ENCODE data around the gene SIM1. TPM values are rescaled to one million over a fixed set of nuclear protein-coding genes. Genes with fewer than 3 reads are reported as not detected.
A peak's percentile ranks its signal among the peaks of the same experiment; 100 is the strongest.

The SIM1 gene
- total and polyA plus RNA-seq, 2 of the 8 experiments (the other 6 are each of a cell fraction or from before 2014, with no cell fraction given) = 0.02 to 0.39 TPM

GRCh38 chr6:100463630-100464161 lies 1.0 kb downstream of the SIM1 start:
- no peak for DNase-seq (ENCODE audit: low read depth in 1 of 2, low spot score in 2 of 2)
- TF ChIP-seq SUZ12 (IDR thresholded peaks at IDR 0.05; ENCODE audit: low read length) (peak; percentile 69; the same call in 1 of the 2 replicates), CBX8 (IDR thresholded peaks at IDR 0.05; ENCODE audit: borderline replicate concordance, low read depth, low read length) (peak; percentile 26; the same call in 1 of the 2 replicates), CBX5 (IDR thresholded peaks at IDR 0.05; ENCODE audit: low read depth, low read length) (no peak), GABPA (IDR thresholded peaks at IDR 0.05; ENCODE audit: borderline replicate concordance, insufficient read depth, low read length) (no peak), RNF2 (IDR thresholded peaks at IDR 0.05; ENCODE audit: borderline replicate concordance, low read depth, low read length, missing control alignments, poor library complexity, severe bottlenecking) (peak; percentile 15), GTF2F1 (IDR thresholded peaks at IDR 0.05; ENCODE audit: borderline replicate concordance, low read depth, low read length) (no peak), RBBP5 (IDR thresholded peaks at IDR 0.05; ENCODE audit: borderline replicate concordance, low read depth, low read length) (no peak), EP300 (IDR thresholded peaks at IDR 0.05; ENCODE audit: borderline replicate concordance in 1 of 2, low read depth in 2 of 2, low read length in 2 of 2) (no peak), ATF3 (IDR thresholded peaks at IDR 0.05; ENCODE audit: insufficient read depth, low read depth, low read length) (no peak)

More at GRCh38 chr6:100463630-100464161, 1.0 kb downstream of the SIM1 start:
- no peak overlapping the region for H2BK20ac ChIP-seq (ENCODE audit: low read length)
- no peak overlapping the region for H2BK15ac ChIP-seq (ENCODE audit: low read length)
- peaks cover 3% of the 10 kb centered on the region; the same call in 1 of the 2 replicates for H3K23me2 ChIP-seq (ENCODE audit: low read depth, low read length)
- H4K20me1 ChIP-seq (replicated peaks in 1 of 2; ENCODE audit: control insufficient read depth in 1 of 2, insufficient read depth in 2 of 2, low read length in 2 of 2) = peaks cover 7 to 8% of the 10 kb centered on the region in 2 experiments
- no peaks in the 10 kb centered on the region for H3K79me1 ChIP-seq (ENCODE audit: low read depth, low read length)
- H3K23ac ChIP-seq (ENCODE audit: insufficient read length) = no peak overlapping the region
- H3K4me2 ChIP-seq (ENCODE audit: insufficient read depth in 1 of 2, low read depth in 2 of 2, low read length in 2 of 2) = peak overlapping the region; percentile 70 to 91
- H3K9ac ChIP-seq (replicated peaks in 1 of 4; ENCODE audit: extremely low read depth in 1 of 4, low read depth in 3 of 4, low read length in 3 of 4) = no peak overlapping the region
- H3K9me3 ChIP-seq (ENCODE audit: insufficient read depth in 2 of 2, low read depth in 1 of 2, low read length in 1 of 2) = no peaks in the 10 kb centered on the region
- no peak overlapping the region for H2BK5ac ChIP-seq (ENCODE audit: low read depth, low read length)
- ChIA-PET CTCF (ENCODE audit: partially characterized antibody) (interaction anchor here (0.9 to 11.8 kb wide), 5 partner anchors 13 to 650 kb away, joined by 3 to 215 read pairs (median 3); no protein-coding TSS in a partner anchor), POLR2A (ENCODE audit: partially characterized antibody) (interaction anchor here (1.2 to 2.2 kb wide), 2 partner anchors 9 to 16 kb away, joined by 5 to 16 read pairs; no protein-coding TSS in a partner anchor)
- no peak for FAIRE-seq
- peaks cover 8 to 32% (median 14%) of the 10 kb centered on the region in 4 experiments for H3K4me1 ChIP-seq (replicated peaks in 1 of 4; ENCODE audit: control insufficient read depth in 3 of 4, insufficient read depth in 4 of 4, low read length in 3 of 4)
- no peak overlapping the region for H4K8ac ChIP-seq (ENCODE audit: extremely low read depth, insufficient read depth, low read length)
- H4K5ac ChIP-seq (ENCODE audit: insufficient read length, low read depth, low read length) = no peak overlapping the region
- WGBS, 2 experiments (ENCODE audit: extremely low coverage in 1 of 2, insufficient coverage in 1 of 2, insufficient read length in 1 of 2, insufficient replicate concordance in 2 of 2, low coverage in 1 of 2, low lambda C conversion rate in 2 of 2, missing lambda C conversion rate in 1 of 2) = 4% methylated on average over 24 of the region's 24 CpGs; no CpG with 5 or more reads in 1 of the 2 experiments
- peaks cover 0 to 3% (median 0%) of the 10 kb centered on the region in 4 experiments; a peak in 1 of 8 replicates for H3K36me3 ChIP-seq (ENCODE audit: control insufficient read depth in 2 of 4, insufficient read depth in 4 of 4, low read length in 3 of 4)
- no peak overlapping the region for H2AFZ ChIP-seq (ENCODE audit: low read length)
- no peaks in the 10 kb centered on the region for H3K79me2 ChIP-seq (ENCODE audit: control insufficient read depth in 1 of 2, insufficient read depth in 2 of 2, low read length in 2 of 2)
- H3K4me3 ChIP-seq (ENCODE audit: extremely low read depth in 1 of 4, insufficient read depth in 2 of 4, low read depth in 3 of 4, low read length in 4 of 4) = peak overlapping the region in 3 of 4 experiments; percentile 3 to 56 (median 14); a peak in 4 of 8 replicates
- no peak overlapping the region for H4K91ac ChIP-seq (replicated peaks; ENCODE audit: insufficient read length, low read length)
- no peak overlapping the region for H2BK120ac ChIP-seq (replicated peaks; ENCODE audit: low read depth, low read length)
- H3K56ac ChIP-seq (replicated peaks; ENCODE audit: insufficient read length, low read depth, low read length) = no peak overlapping the region
- H2AK5ac ChIP-seq (ENCODE audit: low read depth, low read length) = no peak overlapping the region
- no peak overlapping the region for H3K18ac ChIP-seq (ENCODE audit: extremely low read depth, low read length)
- no peak overlapping the region for H3K14ac ChIP-seq (ENCODE audit: insufficient read length)
- H3K4ac ChIP-seq (replicated peaks; ENCODE audit: insufficient read length, low read depth, low read length) = no peak overlapping the region
- no peak overlapping the region for H3K27ac ChIP-seq (ENCODE audit: low read depth, low read length)
- H3K27me3 ChIP-seq (replicated peaks in 1 of 4; ENCODE audit: control insufficient read depth in 3 of 4, extremely low read depth in 1 of 4, insufficient read depth in 3 of 4, low read length in 3 of 4) = peaks cover 85 to 100% (median 94%) of the 10 kb centered on the region in 4 experiments
- H2BK12ac ChIP-seq (ENCODE audit: low read depth, low read length) = 0 out of 2 replicates have a peak overlapping the region, but pooled peaks have one; percentile 50
